IMR-90 (cell line): Measurements from ENCODE around the gene SAMD5. TPM values are rescaled to one million over a fixed set of nuclear protein-coding genes. Genes with fewer than 3 reads are reported as not detected.

Source experiments
- ATAC-seq: fragments of 200-7000 bp; cut with Tn5 transposase; 2 replicates; pipeline ENCODE4 v1.9.1; 2020; ENCODE audit warnings: low read depth, mild to moderate bottlenecking, moderate library complexity
- BruUV-seq: library from RNA; stranded (reverse); fragments of 400-500 nt; replicated peaks from 2 replicates; lab custom pipeline; 2021; lab: Mats Ljungman, UMichigan
- CTCF ChIA-PET: fragments of 300-600 bp; formaldehyde crosslinking; extraction: SDS; loops from one replicate; lab custom pipeline; 2021; ENCODE audit warnings: antibody characterized with exemption; lab: Yijun Ruan, JAX
- POLR2A ChIA-PET: fragments of 300-600 bp; sonication (Branson Sonifier 250); formaldehyde crosslinking; loops from one replicate; lab custom pipeline; 2022; ENCODE audit warnings: antibody characterized with exemption; ENCODE audit not compliant: unreplicated experiment; lab: Charles Lee
- DNase-seq: peaks from one replicate; pipeline ENCODE4 v3.0.0; 2013
- H2AFZ ChIP-seq: replicated peaks from 2 replicates; pipeline ENCODE3; 2013; ENCODE audit warnings: low read length, mild to moderate bottlenecking; ENCODE audit not compliant: poor library complexity
- H2AK5ac ChIP-seq: 2 replicates; pipeline ENCODE4 v1.6.1; 2013; ENCODE audit warnings: low read depth, low read length, inconsistent platforms
- H2AK9ac ChIP-seq: replicated peaks from 2 replicates; pipeline ENCODE3; 2013; ENCODE audit warnings: mild to moderate bottlenecking, low read depth, low read length, moderate library complexity; ENCODE audit not compliant: poor library complexity
- H2BK120ac ChIP-seq: 2 replicates; pipeline ENCODE4 v1.6.1; 2013; ENCODE audit warnings: low read depth, low read length, inconsistent platforms
- H2BK15ac ChIP-seq: 3 replicates; pipeline ENCODE4 v1.6.1; 2013; ENCODE audit warnings: low read depth, low read length, inconsistent platforms
- H2BK20ac ChIP-seq: 2 replicates; pipeline ENCODE4 v1.6.1; 2013; ENCODE audit warnings: low read depth, mild to moderate bottlenecking, inconsistent platforms, low read length, moderate library complexity
- H2BK5ac ChIP-seq: 2 replicates; pipeline ENCODE4 v1.6.1; 2013; ENCODE audit warnings: mild to moderate bottlenecking, low read depth, low read length, inconsistent platforms; ENCODE audit not compliant: poor library complexity, severe bottlenecking
- H3K14ac ChIP-seq: replicated peaks from 2 replicates; pipeline ENCODE4 v1.6.1; 2013; ENCODE audit warnings: low read depth, low read length, inconsistent platforms
- H3K18ac ChIP-seq: 2 replicates; pipeline ENCODE4 v1.6.1; 2013; ENCODE audit warnings: low read depth, low read length, control low read depth
- H3K23ac ChIP-seq: 2 replicates; pipeline ENCODE4 v1.6.1; 2013; ENCODE audit warnings: low read depth, low read length, inconsistent platforms
- H3K27ac ChIP-seq: 2 replicates; pipeline ENCODE4 v1.5.1; 2013; ENCODE audit warnings: mild to moderate bottlenecking, control low read depth, low read length; ENCODE audit not compliant: insufficient read depth
- H3K27me3 ChIP-seq: 2 replicates; pipeline ENCODE4 v1.6.1; 2013; ENCODE audit warnings: low read length; ENCODE audit not compliant: control insufficient read depth, insufficient read depth
- H3K36me3 ChIP-seq: 2 replicates; pipeline ENCODE4 v1.6.1; 2013; ENCODE audit warnings: low read length, mixed read lengths; ENCODE audit not compliant: control insufficient read depth, insufficient read depth
- H3K4ac ChIP-seq: 2 replicates; pipeline ENCODE4 v1.6.1; 2013; ENCODE audit warnings: low read depth, low read length, inconsistent platforms
- H3K4me1 ChIP-seq: 2 replicates; pipeline ENCODE4 v1.6.1; 2013; ENCODE audit warnings: low read length, mixed read lengths; ENCODE audit not compliant: control insufficient read depth, insufficient read depth
- H3K4me2 ChIP-seq: 2 replicates; pipeline ENCODE4 v1.6.1; 2013; ENCODE audit warnings: low read depth, mild to moderate bottlenecking, control low read depth, low read length, moderate library complexity
- H3K4me3 ChIP-seq: 2 replicates; pipeline ENCODE4 v1.5.1; 2013; ENCODE audit warnings: low read depth, mild to moderate bottlenecking, control low read depth, low read length, moderate library complexity; ENCODE audit not compliant: insufficient read depth
- H3K56ac ChIP-seq: 2 replicates; pipeline ENCODE4 v1.6.1; 2013; ENCODE audit warnings: low read length, inconsistent platforms; ENCODE audit not compliant: insufficient read depth; ENCODE audit errors: extremely low read depth
- H3K79me1 ChIP-seq, 2 experiments: 2 replicates each; pipeline ENCODE4 v1.6.1; 2013; ENCODE audit warnings: low read length in 2 of 2, inconsistent platforms in 1 of 2, low read depth in 1 of 2
- H3K9ac ChIP-seq: 2 replicates; pipeline ENCODE4 v1.6.1; 2013; ENCODE audit warnings: low read depth, low read length, control low read depth
- H3K9me1 ChIP-seq: 2 replicates; pipeline ENCODE4 v1.6.1; 2013; ENCODE audit warnings: low read length, inconsistent platforms; ENCODE audit not compliant: insufficient read depth
- H3K9me3 ChIP-seq: 2 replicates; pipeline ENCODE4 v1.6.1; 2013; ENCODE audit warnings: low read length; ENCODE audit not compliant: control insufficient read depth, insufficient read depth
- H4K20me1 ChIP-seq: 2 replicates; pipeline ENCODE4 v1.6.1; 2013; ENCODE audit warnings: low read length, inconsistent platforms; ENCODE audit not compliant: insufficient read depth
- H4K5ac ChIP-seq: 2 replicates; pipeline ENCODE4 v1.6.1; 2013; ENCODE audit warnings: mild to moderate bottlenecking, low read depth, low read length, control low read depth
- H4K8ac ChIP-seq, 2 experiments: 2 replicates each; pipeline ENCODE4 v1.6.1; 2013; ENCODE audit warnings: low read depth in 2 of 2, low read length in 2 of 2, control low read depth in 1 of 2, inconsistent platforms in 1 of 2
- H4K91ac ChIP-seq: 2 replicates; pipeline ENCODE4 v1.6.1; 2013; ENCODE audit warnings: low read depth, low read length, inconsistent platforms; ENCODE audit not compliant: insufficient read depth
- CEBPB ChIP-seq: IDR thresholded peaks from 2 replicates; pipeline ENCODE4 v1.6.1; 2012; ENCODE audit warnings: low read depth, low read length, improper control_type of control experiment
- CHD1 ChIP-seq: IDR thresholded peaks from 2 replicates; pipeline ENCODE4 v1.6.1; 2012; ENCODE audit warnings: low read depth, low read length, improper control_type of control experiment
- FOS ChIP-seq: fragments of 150-350 bp; IDR thresholded peaks from 2 replicates; pipeline ENCODE4 v1.6.1; 2016; ENCODE audit warnings: low read depth, low read length
- MAZ ChIP-seq: IDR thresholded peaks from 2 replicates; pipeline ENCODE4 v1.6.1; 2012; ENCODE audit warnings: low read depth, mild to moderate bottlenecking, low read length, improper control_type of control experiment, moderate library complexity, borderline replicate concordance
- MXI1 ChIP-seq: IDR thresholded peaks from 2 replicates; pipeline ENCODE4 v1.6.1; 2012; ENCODE audit warnings: low read depth, mild to moderate bottlenecking, low read length, moderate library complexity, borderline replicate concordance
- RCOR1 ChIP-seq: IDR thresholded peaks from 2 replicates; pipeline ENCODE4 v1.6.1; 2012; ENCODE audit warnings: mild to moderate bottlenecking, low read length, improper control_type of control experiment; ENCODE audit not compliant: insufficient replicate concordance
- SMC3 ChIP-seq: fragments of 150-350 bp; IDR thresholded peaks from 2 replicates; pipeline ENCODE4 v1.6.1; 2016; ENCODE audit warnings: low read depth, mild to moderate bottlenecking, antibody characterized with exemption, low read length, moderate library complexity
- WGBS, 2 experiments: methylation state at CpG; one replicate each; pipeline versions ENCODE4 v1.1.5 to v1.1.7; 2013; ENCODE audit warnings: missing lambda C conversion rate in 2 of 2; ENCODE audit not compliant: insufficient read length in 1 of 2; ENCODE audit errors: extremely low coverage in 2 of 2; 5-methylcytosine and 5-hydroxymethylcytosine counted together
- dilution Hi-C: fragments of 300-500 bp; cut with HindIII; formaldehyde crosslinking; loops from one replicate; pipeline ENCODE4 v1.14.3; 2018; ENCODE audit warnings: low sequenced_read_pairs; ENCODE audit not compliant: unreplicated experiment
- in situ Hi-C: fragments of 300-500 bp; cut with MboI; formaldehyde crosslinking; loops from 3 replicates; pipeline ENCODE4 v1.14.3; 2019; ENCODE audit warnings: low sequenced_read_pairs, inconsistent platforms, mixed read lengths
- intact Hi-C: fragments of 100-400 bp; cut with micrococcal nuclease; formaldehyde crosslinking; loops from 2 replicates; pipeline ENCODE4 v1.10.0; 2022
- polyA plus RNA-seq, 3 experiments: library from polyadenylated mRNA; depleted of rRNA; stranded (reverse); fragments of >200 nt; gene quantifications; 2 replicates each; pipeline ENCODE4 v1.2.3, GENCODE V29; 2012; ENCODE audit warnings: low replicate concordance in 1 of 3
- total RNA-seq: library from RNA; depleted of rRNA; stranded (reverse); fragments of >200 nt; gene quantifications from 2 replicates; pipeline ENCODE4 v1.2.3, GENCODE V29; 2012

Gene SAMD5
- total and polyA plus RNA-seq, 2 of the 4 experiments (the other 2 are of a cell fraction), result 1.0 to 1.6 TPM

- H3K23ac ChIP-seq, result no peak overlapping the region
- WGBS, 2 experiments, result no CpG with 5 or more reads among the region's 2 CpGs
- CTCF ChIA-PET, result no interaction called here
Measured at GRCh38 chr6:147504848-147505247, 3.6 kb upstream of the SAMD5 start.

More at GRCh38 chr6:147504848-147505247, 3.6 kb upstream of the SAMD5 start:
- Histone ChIP-seq H2AFZ (no peak overlapping the region), H3K4ac (no peak overlapping the region), H2BK20ac (no peak overlapping the region), H3K9ac (no peak overlapping the region), H3K79me1 (no peaks in the 10 kb centered on the region), H4K8ac (no peak overlapping the region), H3K9me3 (no peaks in the 10 kb centered on the region), H2AK9ac (no peak overlapping the region), H3K27me3 (peaks cover 7% of the 10 kb centered on the region; the same call in 1 of the 2 replicates), H2BK15ac (no peak overlapping the region), H4K20me1 (no peaks in the 10 kb centered on the region), H3K4me1 (peaks cover 3% of the 10 kb centered on the region; the same call in 1 of the 2 replicates), H3K18ac (no peak overlapping the region), H3K9me1 (no peaks in the 10 kb centered on the region), H3K4me3 (no peak overlapping the region), H2AK5ac (no peak overlapping the region), H3K27ac (no peak overlapping the region), H3K36me3 (no peaks in the 10 kb centered on the region), H2BK120ac (no peak overlapping the region), H3K14ac (no peak overlapping the region), H3K4me2 (no peak overlapping the region), H4K5ac (no peak overlapping the region), H2BK5ac (no peak overlapping the region), H4K91ac (no peak overlapping the region), H3K56ac (no peak overlapping the region)
- ATAC-seq (no peak), DNase-seq (no peak)
- intact Hi-C loops (loop anchor here (5.0 to 10.0 kb wide), 3 partner anchors 247 to 650 kb away; no protein-coding TSS in a partner anchor), in situ Hi-C loops (loop anchor here (5.0 to 10.0 kb wide), 2 partner anchors 662 to 960 kb away; no protein-coding TSS in a partner anchor), dilution Hi-C loops (no loop called here)
- POLR2A ChIA-PET, result no interaction called here
- no TSS peak for BruUV-seq
- TF ChIP-seq MAZ (no peak), FOS (no peak), CHD1 (no peak), CEBPB (no peak), RCOR1 (no peak), SMC3 (no peak), MXI1 (no peak)
